Heart left ventricle (tissue), 16 donors: ENCODE measurements around the gene PRR19. TPM values are rescaled to one million over a fixed set of nuclear protein-coding genes. Genes with fewer than 3 reads are reported as not detected.

Source experiments
- ATAC-seq, 4 donors: fragments of 200-7000 bp; cut with Tn5 transposase; one replicate each; pipeline ENCODE4 v1.9.1; 2020 to 2022; ENCODE audit warnings: moderate library complexity in 4 of 4, mild to moderate bottlenecking in 3 of 4, moderate number of reproducible peaks in 1 of 4
- DNase-seq, 5 donors: peaks; one replicate each; pipeline ENCODE4 v3.0.0-alpha.2; 2020
- H3K27ac ChIP-seq, 12 donors: fragments of 200-600 bp; sonication (generic) in 4 of 12; one replicate each; pipeline versions ENCODE4 v1.5.0 to v1.8.0; 2016 to 2022; ENCODE audit warnings: mild to moderate bottlenecking in 2 of 12
- H3K27me3 ChIP-seq, 9 donors: fragments of 200-600 bp; sonication (generic) in 2 of 9; one replicate each; pipeline versions ENCODE4 v1.5.1 to v1.8.0; 2016 to 2022; ENCODE audit warnings: mild to moderate bottlenecking in 3 of 9
- H3K36me3 ChIP-seq, 9 donors: fragments of 200-600 bp; sonication (generic) in 2 of 9; one replicate each; pipeline versions ENCODE4 v1.5.0 to v1.8.0; 2018 to 2022; ENCODE audit warnings: mild to moderate bottlenecking in 2 of 9
- H3K4me1 ChIP-seq, 12 donors: fragments of 200-600 bp; sonication (generic) in 4 of 12; one replicate each; pipeline versions ENCODE4 v1.5.0 to v1.8.0; 2016 to 2022; ENCODE audit warnings: mild to moderate bottlenecking in 3 of 12
- H3K4me3 ChIP-seq, 12 donors: fragments of 200-600 bp; sonication (generic) in 4 of 12; one replicate each; pipeline versions ENCODE4 v1.5.0 to v1.8.0; 2017 to 2022; ENCODE audit warnings: mild to moderate bottlenecking in 9 of 12, moderate library complexity in 4 of 12
- H3K9me3 ChIP-seq, 12 donors: fragments of 200-600 bp; sonication (generic) in 4 of 12; one replicate each; pipeline versions ENCODE4 v1.5.0 to v1.8.0; 2016 to 2022; ENCODE audit warnings: mild to moderate bottlenecking in 1 of 12
- POLR2A ChIP-seq, 2 donors: fragments of 450-650 bp; IDR thresholded peaks; one replicate each; pipeline ENCODE4 v1.6.1; 2017; ENCODE audit warnings: antibody characterized with exemption in 2 of 2, mild to moderate bottlenecking in 2 of 2, moderate library complexity in 2 of 2
- WGBS, 4 donors: extraction: QIAGEN DNeasy Blood & Tissue Kit in 2 of 4; methylation state at CpG; one replicate each; pipeline versions ENCODE4 v1.1.5 to v1.1.7; 2013 to 2018; 5-methylcytosine and 5-hydroxymethylcytosine counted together
- intact Hi-C, 10 donors: fragments of 100-400 bp; cut with DNase I; formaldehyde crosslinking; loops; one replicate each; pipeline versions ENCODE4 v1.11.1 to v1.14.2; 2022
- polyA plus RNA-seq, 2 donors: library from polyadenylated mRNA; stranded (reverse); fragments of 200-250 nt; gene quantifications; one replicate each; pipeline ENCODE4 v1.2.3, GENCODE V29; 2013
- total RNA-seq, 9 donors: library from RNA; depleted of rRNA in 2 of 9; stranded (reverse); fragments of >200 nt in 2 of 9; fragmentation: NEBNext Ultra II Directional in 3 of 9; extraction: Animal tissue kit (Norgen Biotek cat#: 25700) in 3 of 9; gene quantifications; one replicate each; pipeline versions ENCODE4 v1.1.0 to v1.2.4, GENCODE V29; 2016 to 2023
- TF ChIP-seq, protein P1 (sequence below), 12 donors: fragments of 200-600 bp; sonication (generic) in 4 of 12; IDR thresholded peaks; one replicate each; pipeline versions ENCODE4 v1.5.0 to v1.8.0; 2018 to 2022; ENCODE audit warnings: antibody characterized with exemption in 12 of 12, mild to moderate bottlenecking in 5 of 12
- donor health status: ischemic (EF 13 %, LVEDD 7.1; RV severe dilation, severe dysfunction).
- donor health status: healthy with polysubstance abuse.
- donor health status: DM: no; HTN: yes; CAD: no.
- donor health status: DM: no; HTN: no; CAD: no.
- donor health status: ischemic (EF 25% LVEDD 6.9; RV normal size, moderate dysfunction).
- donor health status: ischemic (EF 25% LVEDD 5.7; RV mildly dilated, moderate dysfunction).
- donor health status: healthy.
- donor health status: DM: yes; HTN: yes; CAD: no.
- donor health status: ischemic (EF 35%, LVEDD 5.7; RV mildly dilated, moderate dysfunction).
- donor health status: nonischemic (EF 11% LVEDD 7.7; RV severe dilation, severe dysfunction).
- donor health status: DM: yes; HTN: yes; CAD: no.
- donor health status: PGD.
- donor health status: ischemic (EF 29% LVEDD 5.4; RV normal size, mild dysfunction).
- donor health status: nonischemic (EF 23%, LVEDD 6.1; RV moderate dilation, normal function).

Gene PRR19
- total and polyA plus RNA-seq, 11 donors: 0.16 to 0.53 (median 0.28) TPM; not detected in 7

DNA sequence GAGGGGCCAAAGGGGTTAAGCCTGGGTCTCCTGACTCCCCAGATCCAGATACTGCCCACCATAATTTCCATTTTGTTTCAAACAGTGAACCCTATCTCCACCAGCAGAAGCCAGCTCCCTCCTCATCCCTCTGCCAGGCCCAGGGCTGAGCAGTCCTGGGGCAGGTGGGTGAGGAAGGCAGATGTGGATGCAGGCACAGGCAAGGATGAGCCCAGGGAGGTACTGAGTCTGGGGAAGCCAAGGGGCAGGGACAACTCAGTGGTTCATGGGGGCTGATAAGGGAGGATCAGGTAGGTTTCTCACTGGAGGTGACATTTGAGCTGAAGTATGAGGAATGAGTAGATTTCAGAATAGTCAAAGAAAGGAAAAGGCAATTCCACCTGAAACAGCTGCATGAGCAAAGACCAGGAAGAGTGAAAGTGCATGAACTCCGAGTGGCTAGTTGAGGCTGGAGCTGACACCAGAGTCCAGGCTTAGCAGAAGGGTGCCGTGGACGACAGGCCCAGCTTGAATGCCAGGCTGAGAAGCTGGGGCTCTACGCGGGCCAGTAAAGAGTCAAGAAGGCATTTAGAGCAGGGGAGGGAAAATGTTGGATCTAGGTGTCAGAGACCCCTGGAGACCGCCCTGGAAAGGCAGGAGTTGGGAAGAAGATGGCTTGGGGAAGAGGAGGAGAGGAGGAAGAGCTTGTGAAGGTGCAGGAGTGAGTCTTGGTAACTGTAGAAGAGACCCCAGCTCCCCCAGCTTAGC, 22.6 kb upstream of the PRR19 start:
- H3K9me3 ChIP-seq: no peaks in the 10 kb centered on the region
- H3K27ac ChIP-seq: peak overlapping the region; percentile 95 to 100 (median 96)
- no peaks in the 10 kb centered on the region for H3K27me3 ChIP-seq
- peaks cover 0 to 18% (median 9%) of the 10 kb centered on the region in 9 donors for H3K36me3 ChIP-seq
- ATAC-seq (no peak), DNase-seq (no peak)
- 9 to 15% (median 12%) methylated on average over 6 of the region's 6 CpGs for WGBS, 4 donors
- intact Hi-C loops: loop anchor here in 7 of 10 donors (1.0 to 2.0 kb wide), 2 partner anchors 33 kb away; no protein-coding TSS in a partner anchor
- peak overlapping the region; percentile 51 to 97 (median 78) for H3K4me3 ChIP-seq
- H3K4me1 ChIP-seq: peaks cover 22 to 90% (median 77%) of the 10 kb centered on the region in 12 donors
- no peak for TF ChIP-seq POLR2A (IDR thresholded peaks at IDR 0.05)
- TF ChIP-seq, protein P1, sequence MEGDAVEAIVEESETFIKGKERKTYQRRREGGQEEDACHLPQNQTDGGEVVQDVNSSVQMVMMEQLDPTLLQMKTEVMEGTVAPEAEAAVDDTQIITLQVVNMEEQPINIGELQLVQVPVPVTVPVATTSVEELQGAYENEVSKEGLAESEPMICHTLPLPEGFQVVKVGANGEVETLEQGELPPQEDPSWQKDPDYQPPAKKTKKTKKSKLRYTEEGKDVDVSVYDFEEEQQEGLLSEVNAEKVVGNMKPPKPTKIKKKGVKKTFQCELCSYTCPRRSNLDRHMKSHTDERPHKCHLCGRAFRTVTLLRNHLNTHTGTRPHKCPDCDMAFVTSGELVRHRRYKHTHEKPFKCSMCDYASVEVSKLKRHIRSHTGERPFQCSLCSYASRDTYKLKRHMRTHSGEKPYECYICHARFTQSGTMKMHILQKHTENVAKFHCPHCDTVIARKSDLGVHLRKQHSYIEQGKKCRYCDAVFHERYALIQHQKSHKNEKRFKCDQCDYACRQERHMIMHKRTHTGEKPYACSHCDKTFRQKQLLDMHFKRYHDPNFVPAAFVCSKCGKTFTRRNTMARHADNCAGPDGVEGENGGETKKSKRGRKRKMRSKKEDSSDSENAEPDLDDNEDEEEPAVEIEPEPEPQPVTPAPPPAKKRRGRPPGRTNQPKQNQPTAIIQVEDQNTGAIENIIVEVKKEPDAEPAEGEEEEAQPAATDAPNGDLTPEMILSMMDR (IDR thresholded peaks at IDR 0.05): no peak

DNA sequence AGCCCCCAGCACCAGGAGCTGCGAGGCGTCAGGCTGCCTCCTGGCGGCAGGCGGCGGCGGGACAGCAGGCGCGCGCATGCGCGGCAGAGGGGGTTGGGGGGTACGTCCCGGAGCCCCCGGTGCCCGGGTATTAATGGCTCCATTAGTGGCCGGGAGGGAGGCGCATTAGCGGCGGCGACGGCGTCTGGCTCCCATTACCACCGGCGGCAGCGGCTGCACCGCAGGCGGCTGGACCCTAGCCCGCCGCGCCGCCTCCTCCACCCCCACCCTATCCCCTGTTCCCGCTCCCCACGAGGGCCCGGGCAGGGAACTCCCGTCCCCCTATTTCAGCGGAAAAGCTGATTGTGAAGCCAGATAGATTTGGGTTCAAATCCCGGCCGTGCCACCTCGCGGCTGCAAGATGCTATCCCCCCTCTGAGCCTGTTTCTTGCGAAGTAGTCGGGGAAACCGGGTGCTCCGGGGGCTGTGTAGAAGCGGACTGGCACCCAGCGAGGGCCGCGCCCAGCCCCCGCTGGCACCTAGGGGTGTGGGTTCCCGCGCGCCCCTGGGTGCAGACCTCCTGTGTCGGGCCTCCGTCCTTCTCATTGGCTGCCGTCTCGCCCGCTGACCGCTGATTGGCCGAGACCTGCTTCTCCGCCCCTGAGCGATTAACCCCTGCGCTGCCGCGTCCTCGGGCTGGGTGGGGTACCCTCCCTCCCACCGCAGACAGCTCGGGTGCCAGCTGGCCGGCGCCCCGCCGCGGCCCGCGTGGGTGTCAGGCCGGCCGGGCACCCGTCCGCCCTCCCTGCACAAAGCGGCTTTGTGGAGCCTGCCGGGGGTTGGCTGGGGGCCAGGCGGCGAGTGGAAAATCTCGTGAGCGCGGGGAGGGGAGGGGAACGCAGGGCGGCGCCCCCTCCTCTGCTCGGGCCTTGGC, 21.8 kb upstream of the PRR19 start:
- DNase-seq: peak; percentile 94 to 96 (median 95)
- no peaks in the 10 kb centered on the region for H3K27me3 ChIP-seq
- H3K9me3 ChIP-seq: no peaks in the 10 kb centered on the region
- intact Hi-C loops: loop anchor here in 8 of 10 donors (1.0 to 5.0 kb wide), 4 partner anchors 25 to 38 kb away; partner anchors contain the start of genes ERF (in 1 of the 8) and GSK3A (in 1 of the 8)
- H3K36me3 ChIP-seq: peaks cover 0 to 10% (median under 1%) of the 10 kb centered on the region in 9 donors
- H3K4me3 ChIP-seq: peak overlapping the region; percentile 51 to 97 (median 78)
- peak overlapping the region; percentile 95 to 100 (median 96) for H3K27ac ChIP-seq
- TF ChIP-seq POLR2A (IDR thresholded peaks at IDR 0.05): peak in 1 of 2 donors; percentile 51
- TF ChIP-seq, protein P1 (IDR thresholded peaks at IDR 0.05): peak; percentile 82 to 98 (median 92)
- peaks cover 25 to 89% (median 77%) of the 10 kb centered on the region in 12 donors for H3K4me1 ChIP-seq
- peak; percentile 31 to 74 (median 58) for ATAC-seq
- WGBS, 4 donors: 0 to 1% (median 0%) methylated on average over 51 to 89 of the region's 89 CpGs

DNA sequence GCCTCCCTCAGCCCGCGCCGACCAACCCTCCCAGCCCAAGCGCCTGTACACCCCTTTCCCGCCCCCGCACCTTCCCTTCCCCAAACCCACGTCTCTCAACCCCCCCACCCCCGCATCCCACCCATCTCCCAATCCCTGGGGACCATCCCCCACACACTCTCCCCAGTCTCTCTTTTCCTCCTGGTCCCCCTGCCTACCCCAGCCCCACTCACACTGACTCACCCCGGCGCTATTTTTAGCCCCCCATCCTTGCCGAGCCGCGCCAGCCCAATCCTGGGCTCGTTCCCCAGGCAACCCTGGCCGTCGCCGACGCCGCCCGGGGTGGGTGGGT, 21.2 kb upstream of the PRR19 start:
- H3K27ac ChIP-seq: peak overlapping the region; percentile 95 to 100 (median 96)
- peak overlapping the region; percentile 51 to 97 (median 78) for H3K4me3 ChIP-seq
- intact Hi-C loops: loop anchor here in 3 of 10 donors (1.0 to 5.0 kb wide), 3 partner anchors 26 to 38 kb away; partner anchors contain the start of genes ERF (in 1 of the 3) and GSK3A (in 1 of the 3)
- ATAC-seq: peak in 3 of 4 donors; percentile 24 to 44 (median 32)
- 0 to 1% (median 0%) methylated on average over 16 to 20 of the region's 20 CpGs for WGBS, 4 donors
- no peak for TF ChIP-seq POLR2A (IDR thresholded peaks at IDR 0.05)
- TF ChIP-seq, protein P1 (IDR thresholded peaks at IDR 0.05): no peak
- no peaks in the 10 kb centered on the region for H3K9me3 ChIP-seq
- H3K36me3 ChIP-seq: peaks cover 0 to 7% (median 0%) of the 10 kb centered on the region in 9 donors
- no peaks in the 10 kb centered on the region for H3K27me3 ChIP-seq
- peaks cover 27 to 89% (median 77%) of the 10 kb centered on the region in 12 donors for H3K4me1 ChIP-seq
- peak in 2 of 5 donors; percentile 75 to 80 for DNase-seq
